GM19452 (cell line): ENCODE measurements around the gene LAMTOR4.

Experiments
- ATAC-seq: cut with Tn5 transposase; IDR thresholded peaks from one replicate; pipeline ENCODE4 v1.9.1; 2021; ENCODE audit not compliant: unreplicated experiment

LAMTOR4 gene

DNA sequence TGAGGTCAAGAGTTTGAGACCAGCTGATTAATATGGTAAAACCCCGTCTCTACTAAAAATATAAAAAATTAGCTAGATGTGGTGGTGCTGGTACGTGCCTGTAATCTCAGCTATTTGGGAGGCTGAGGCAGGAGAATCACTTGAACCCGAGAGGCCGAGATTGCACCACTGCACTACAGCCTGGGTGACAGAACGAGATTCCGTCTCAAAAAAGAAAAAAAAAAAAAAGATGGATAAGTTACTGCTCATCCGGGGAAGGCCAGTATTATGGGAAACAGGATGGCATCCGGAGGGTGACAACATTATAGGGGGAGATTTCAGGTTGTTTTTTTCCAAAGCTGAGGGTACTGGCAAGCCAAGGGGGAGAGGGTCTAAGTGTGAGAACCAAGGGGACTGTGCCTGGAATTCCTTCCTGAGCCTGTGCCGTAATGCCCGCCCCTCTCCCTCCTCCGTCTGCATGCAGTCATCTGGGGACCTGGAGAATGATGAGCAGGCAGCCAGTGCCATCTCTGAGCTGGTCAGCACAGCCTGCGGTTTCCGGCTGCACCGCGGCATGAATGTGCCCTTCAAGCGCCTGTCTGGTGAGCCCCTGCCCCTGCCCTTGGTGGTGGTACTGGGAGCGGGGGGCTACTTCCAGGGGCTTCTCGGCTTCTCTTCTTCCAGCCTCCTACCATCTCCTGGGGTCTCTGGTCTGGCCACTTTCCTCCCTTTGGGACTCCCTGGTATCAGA is 4.4 kb downstream of the LAMTOR4 start:
- no peak for ATAC-seq

DNA sequence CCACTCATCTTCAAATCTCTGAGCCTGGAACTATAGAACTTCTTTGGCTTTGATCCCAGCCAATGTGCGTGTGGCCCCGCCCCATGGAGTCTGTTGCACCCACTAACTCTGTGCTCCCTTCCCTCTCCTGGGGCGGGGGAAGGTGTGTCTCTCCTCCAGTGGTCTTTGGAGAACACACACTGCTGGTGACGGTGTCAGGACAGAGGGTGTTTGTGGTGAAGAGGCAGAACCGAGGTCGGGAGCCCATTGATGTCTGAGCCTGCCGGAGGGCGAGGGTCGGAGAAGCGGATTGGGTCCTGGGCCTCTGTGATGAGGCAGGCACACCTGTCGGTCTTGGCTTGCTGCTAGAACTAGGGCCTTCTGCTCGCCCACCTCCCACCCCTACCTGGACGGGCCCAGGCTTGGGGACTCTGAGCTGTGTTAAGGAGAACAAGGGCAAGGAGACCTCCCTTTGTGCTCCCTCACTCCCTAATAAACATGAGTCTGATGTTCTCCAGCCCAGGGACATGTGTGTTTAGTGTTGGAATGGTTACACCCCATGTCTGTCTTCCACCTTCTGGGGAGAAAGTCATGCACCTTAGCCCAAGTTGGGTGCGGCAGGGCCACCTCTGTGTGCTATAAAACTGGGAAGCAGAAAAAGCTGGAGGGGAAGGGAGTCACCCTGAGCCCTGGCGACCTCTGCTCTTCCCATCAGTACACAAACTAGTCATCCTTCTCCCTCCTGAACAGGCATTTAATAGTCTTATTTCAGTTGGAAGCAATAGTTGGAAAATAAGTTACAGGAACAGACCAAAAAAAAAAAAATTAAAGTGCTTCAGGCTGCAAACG is 5.2 kb downstream of the LAMTOR4 start:
- no peak for ATAC-seq

DNA sequence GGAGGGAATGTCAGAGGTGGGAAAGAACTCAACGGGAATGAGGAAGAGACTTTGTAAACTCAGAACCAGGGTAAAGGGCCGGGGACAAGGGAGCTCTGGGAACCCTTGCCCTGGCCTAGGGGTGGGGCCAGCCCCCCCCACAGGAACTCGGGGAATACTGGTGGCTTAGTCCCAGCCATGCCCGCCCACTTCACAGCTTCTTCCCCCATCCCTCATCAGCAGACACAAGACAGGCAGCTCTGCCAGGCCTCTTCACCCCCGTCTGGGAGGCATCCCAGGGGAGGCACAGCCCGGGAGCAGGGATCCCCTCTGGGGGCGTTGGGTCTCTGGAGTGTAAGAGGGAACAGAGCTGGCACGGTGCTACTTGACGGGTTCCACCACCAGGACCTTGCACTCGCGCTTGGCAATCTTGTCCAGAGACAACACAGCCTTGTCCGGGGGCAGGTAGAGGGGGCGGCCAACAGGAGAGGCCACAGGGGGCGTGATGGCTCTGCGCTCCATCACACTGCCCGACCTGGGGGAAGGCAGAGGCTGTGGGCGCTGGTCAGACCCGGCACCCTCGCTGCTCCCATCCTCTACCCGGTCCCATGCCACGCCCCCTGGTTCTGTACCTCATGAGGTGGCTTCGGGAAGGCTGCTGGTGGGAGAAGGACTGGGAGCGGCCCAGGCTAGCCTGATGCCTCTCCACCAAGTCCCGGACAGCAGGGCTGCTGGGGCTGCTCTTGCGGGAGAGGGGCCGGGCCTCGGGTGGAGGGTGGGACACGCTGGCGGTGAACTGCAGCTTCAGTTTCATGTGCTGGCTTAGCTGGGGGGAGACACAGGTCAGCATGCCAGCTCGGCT is 6.2 kb downstream of the LAMTOR4 start:
- no peak for ATAC-seq

DNA sequence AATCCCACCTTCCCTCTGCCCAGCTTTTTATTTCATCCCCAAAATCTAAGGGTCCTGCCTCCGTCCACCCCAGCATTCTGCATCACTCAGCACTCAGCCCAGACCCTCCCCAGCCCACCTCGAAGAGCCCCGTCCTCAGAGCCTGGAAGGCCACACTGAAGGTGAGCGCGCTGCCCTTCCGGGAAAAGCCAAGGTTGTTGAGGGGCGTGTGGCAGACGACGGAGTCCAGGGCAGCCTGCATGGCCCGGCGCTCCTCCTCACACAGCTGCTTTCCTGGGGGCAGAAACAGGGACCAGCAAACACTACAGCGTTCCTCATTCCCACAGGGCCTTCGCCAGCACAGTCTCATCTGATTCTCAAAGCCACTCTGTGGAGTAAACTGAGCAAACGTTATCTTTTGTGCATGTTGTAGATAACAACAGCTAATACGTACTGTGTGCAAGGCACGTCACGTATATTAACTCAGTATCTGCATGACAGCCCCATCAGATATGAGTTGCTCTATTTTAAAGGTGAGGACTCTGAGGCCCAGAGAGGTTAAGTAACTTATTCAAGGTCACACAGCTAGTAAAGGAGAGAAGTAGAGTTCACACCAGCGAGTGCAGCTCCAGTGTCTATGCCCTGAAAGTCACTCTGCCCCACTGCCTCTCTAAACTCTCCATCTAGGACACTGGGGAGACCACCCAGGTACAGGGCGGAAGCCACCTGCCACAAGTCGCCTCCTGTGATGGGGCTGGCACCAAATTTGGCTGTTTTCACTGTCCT is 7.0 kb downstream of the LAMTOR4 start:
- ATAC-seq = no peak

DNA sequence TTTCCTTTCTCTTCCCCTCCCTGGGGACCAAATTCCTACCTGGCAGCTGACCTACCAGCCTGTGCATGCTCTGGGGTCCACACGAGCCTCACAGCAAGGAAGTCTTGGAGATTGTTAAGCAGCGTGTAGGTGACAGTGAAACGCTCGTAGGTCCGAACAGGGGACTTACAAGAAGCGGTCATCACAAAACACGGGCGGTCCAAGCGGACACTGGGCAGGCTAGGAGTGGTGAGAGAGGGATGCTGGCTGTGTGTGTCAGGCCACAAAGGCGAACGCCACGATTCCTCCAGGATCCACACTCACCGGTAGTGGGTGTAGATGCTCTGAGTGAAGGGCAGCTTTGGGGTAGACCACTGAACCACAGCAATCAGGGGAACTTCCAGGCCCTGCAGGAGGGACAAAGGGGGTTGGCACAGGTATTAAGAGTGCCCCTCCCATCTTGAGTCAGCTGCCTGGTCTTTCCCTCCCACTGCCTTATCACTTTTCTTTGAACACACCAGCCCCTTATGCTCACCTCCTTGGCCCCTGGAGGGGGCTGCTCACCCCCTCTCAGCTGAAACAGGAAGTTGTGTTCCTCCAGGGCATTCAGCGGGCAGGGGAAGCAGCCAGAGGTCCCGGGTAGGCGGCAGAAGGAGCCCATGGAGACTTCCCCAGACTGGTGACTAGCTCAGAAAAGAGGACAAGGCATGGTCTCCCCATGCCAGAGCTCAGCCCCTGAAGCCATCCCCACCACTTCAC is 7.8 kb downstream of the LAMTOR4 start:
- no peak for ATAC-seq

DNA sequence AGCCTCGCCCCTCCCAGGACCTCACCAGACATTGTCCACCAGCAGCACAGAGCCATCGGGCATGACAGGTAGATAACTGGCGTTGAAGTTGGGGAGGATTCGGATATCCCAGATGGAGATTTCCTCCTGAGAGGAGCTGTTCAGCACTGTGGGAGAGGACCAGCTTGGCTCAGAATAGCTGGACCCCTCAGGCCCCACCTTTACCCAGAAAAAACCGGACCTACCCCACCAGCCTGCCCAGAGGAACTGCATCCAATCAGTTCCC is 8.3 kb downstream of the LAMTOR4 start:
- no peak for ATAC-seq

DNA sequence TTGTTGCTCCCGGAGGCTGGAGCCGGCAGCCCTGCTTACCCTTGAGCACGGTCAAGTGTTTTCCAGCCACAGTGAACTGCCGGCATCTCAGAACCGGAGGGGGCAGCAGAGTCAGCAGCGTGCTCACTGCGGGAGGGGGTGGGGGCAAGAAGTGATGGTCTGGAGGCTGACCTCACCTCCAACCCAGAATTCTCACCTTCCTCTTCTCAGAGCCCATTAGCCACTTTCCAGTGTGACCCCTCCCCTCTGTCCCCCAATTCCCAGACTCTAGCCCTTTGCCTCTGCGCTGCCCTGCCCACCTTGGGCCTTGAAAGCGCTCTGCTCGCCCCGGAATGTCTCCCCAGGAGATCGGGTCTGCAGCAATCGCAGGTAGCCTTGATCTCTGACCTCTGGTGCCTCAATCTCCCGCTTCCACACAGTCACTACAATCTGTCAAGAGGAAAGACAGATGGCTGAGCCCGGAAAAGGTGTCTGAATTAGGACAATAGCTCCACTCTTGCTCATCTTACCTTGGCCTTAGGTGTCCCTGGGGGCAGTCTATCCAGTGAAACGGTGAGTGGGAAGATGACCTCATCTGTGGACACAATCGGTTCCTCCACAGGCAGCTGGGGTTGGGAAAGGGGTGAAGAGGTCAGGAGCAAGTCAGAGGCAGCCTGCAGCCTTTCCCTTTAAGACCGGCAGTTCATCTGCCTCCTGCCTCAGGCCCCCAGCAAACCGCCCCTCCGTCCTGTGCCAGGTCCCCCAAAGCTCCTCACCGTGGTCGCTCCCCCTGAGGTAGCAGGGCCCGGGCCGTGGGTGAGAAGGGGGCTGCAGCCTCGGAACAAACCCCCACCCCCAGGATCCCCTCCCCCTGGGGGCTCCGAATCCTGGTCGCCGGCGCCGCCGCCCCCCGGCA is 8.9 kb downstream of the LAMTOR4 start:
- no peak for ATAC-seq

DNA sequence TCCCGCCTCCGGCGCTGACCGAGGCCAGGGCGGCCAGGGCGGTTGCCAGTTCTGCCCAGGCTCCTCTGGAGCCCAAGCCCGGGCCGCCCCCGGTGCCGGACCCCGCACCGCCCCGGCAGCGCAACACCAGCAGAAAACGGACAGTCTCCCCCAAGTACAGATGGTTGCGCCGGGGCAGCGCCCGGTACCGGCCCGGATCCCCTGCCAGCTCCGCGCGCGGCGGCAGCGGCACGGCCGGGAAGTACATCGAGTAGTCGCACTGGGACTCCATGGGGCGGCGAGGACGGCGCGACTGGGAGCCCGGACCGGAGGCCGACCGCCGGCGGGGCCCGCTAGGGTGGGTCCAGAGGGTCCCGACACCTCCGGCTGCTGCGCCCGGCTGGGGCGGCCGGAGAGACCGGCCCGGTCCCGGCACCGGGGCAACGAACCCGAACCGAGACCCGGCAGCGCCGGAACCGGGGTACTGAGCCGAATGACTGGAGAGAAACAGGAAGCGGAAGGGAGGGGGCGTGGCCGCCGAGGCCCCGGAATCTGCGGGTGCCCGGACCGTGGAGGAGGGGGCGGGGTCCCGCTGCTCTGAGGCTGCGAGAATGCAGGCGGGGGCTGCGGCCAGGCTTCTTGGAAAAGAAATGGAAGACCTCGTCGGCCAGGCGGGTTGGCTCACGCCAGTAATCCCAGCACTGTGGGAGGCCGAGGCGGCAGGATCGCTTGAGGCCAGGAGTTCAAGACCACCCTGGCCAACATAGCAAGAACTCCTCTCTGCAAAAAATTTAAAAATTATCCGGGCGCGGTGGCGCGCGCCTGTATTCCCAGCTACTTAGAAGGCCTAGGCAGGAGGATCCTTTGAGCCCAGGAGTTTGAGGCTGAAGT is 9.7 kb downstream of the LAMTOR4 start, which contains the start of gene TRAPPC14:
TRAPPC14 (minus strand) TSS at position 495 of the 870 bp plus-strand sequence; CDS start at position 271, 224 bp downstream.
- ATAC-seq = peak; percentile 82

DNA sequence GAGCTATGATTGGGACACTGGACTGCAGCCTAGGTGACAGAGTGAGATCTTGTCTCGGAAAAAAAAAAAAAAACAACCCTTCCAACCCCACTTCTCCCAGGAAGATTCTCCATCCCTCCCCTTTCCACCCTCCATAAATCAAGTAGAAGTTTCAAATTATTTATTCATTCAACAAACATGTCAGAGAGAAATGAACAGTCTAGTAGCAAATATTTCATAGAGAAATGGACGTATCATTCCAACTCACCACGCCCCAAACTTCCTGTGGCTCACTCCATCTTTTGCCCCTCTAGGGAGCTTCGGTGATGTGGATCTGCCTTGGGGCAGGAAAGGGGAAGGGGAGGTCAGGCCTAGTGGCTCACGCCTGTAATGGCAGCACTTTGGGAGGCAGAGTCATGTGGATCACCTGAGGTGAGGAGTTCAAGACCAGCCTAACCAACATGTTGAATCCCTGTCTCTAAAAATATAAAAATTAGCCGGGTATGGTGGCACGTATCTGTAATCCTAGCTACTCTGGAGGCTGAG is 10.4 kb downstream of the LAMTOR4 start:
- no peak for ATAC-seq

DNA sequence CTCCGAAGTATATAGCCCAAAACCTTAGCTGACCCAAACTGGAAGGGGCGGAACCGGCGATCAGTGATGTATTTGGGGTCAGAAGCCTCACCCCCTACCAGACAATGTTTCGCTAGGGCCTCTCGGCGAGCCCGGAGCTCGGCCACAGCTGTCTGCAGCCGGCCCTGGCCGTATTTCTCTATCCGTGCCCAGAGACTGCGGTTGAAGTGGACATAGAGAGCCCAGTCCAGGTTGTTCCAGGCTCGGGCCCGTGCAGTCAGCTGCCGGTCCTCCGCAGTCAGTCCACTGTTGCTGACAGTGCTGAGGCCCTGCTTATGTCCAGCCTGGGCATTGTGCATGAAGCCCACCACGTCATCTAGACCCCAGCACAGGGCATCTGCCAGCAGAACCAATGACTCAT is 11.3 kb downstream of the LAMTOR4 start:
- ATAC-seq = no peak

DNA sequence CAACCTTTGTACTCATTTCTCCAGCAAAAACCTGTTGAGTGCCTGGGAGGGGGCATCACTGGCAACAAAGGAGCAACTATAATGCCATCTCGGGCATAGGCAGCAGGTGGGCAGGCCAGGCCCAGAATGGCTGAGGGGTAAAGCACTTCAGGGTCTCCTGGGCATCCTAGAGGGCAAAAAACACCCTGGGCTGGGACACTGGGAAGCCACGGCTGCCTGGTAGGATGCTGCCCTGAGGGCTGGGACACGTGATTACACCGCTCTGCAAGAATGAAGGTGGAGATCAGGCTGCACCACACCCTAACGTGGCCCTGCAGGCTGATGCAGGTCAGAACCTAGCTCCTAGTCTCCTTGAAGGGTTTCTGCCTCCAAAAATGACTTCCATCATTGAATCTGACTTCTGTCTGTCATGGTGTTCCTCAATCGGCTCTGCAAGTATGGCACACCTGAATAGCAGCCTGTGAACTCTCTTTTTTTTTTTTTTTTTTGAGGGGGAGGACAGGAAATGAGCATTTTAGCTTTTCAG is 14.4 kb downstream of the LAMTOR4 start:
- ATAC-seq = no peak

DNA sequence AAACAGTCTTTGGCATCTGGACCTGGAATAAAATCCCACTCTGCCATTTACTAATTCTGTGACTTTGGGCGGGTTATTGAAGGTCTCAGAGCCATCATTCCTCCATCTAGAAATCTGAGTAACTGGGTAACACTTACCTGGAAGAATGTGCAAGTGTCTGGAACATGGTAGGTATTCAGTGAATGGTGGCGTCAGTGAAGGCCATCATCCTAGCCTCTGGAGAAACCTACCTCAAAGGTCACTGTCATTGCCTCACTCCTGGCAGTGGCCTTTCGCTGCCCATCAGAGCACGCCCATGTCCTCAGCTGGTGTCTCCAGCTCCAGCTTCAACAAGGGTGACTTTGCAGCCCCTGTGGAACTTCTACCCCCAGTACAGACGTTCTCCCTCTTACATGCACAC is 15.2 kb downstream of the LAMTOR4 start:
- no peak for ATAC-seq

DNA sequence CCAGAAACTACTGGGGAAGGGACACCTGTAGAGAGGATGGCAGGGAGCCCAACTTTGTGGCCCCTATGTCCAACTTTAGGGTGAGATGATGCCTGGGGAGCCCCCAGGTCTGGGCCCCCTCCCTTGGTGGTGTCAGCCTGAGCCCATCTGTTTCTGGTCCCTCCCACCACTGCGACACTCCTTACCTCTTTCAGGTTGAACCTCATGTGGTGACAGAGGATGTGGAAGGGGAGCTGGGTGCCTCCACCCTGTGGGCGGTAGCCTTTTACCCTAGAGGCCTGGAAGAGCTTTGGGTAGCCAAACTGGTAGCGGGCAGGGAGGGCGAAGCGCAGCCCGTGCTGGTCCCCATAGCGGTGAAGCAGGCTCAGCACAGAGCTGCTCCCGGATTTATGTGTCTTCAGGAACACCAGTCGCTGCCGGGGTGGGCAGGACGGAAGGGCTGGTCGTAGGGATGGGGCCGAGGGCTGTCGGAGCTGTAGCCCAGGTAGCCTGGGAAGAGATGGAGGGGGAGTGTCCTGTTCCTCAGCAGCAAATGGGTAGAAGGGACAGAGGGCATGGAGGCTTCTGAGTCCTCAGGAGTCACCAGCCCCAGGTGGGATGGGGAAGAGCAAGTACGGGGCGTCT is 17.7 kb downstream of the LAMTOR4 start:
- no peak for ATAC-seq

DNA sequence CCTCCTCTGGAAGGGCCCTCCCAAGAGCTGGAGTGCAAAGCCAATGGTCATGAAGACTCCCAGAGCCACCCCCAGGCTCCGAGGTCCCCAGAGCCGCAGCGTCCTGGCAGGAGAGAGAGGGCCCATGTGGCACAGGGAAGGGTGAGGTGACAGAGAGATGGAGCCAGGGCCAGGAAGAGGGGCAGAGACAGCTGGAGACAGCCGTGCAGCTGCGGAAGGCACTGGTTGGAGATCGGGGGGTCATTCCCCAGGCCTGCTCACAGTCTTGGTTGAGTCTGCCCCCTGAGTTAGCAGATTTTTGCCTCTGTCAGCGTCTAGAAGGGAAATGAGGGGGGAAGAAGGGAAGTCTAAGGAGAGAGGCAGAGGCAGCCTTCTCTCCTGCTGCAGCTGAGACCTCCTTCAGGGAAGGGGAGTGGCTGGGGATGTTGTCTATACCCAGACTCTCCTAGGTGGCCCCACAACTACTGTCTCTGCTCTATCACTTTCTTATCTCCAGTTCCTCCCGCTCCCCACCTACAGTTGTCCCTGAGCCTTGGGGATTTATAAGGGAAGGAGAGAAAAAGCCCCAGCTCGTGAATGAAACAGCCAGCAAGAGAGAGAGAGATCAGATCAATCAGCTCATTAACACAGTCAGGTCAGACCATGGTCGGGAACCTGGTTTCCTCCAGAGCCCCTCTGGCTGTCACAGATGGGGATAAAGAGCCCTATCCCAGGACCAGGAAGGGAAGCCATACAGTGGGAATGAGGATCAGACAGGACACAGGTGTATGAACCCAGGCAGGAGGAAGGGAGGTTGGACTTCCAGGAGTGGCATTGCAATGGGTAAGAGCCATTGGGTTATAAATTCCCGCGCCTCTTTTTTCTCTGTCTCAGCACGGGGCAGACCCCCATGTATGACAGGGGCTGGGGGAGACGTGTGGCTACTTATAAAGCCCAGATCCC is 18.5 kb downstream of the LAMTOR4 start:
- no peak for ATAC-seq

DNA sequence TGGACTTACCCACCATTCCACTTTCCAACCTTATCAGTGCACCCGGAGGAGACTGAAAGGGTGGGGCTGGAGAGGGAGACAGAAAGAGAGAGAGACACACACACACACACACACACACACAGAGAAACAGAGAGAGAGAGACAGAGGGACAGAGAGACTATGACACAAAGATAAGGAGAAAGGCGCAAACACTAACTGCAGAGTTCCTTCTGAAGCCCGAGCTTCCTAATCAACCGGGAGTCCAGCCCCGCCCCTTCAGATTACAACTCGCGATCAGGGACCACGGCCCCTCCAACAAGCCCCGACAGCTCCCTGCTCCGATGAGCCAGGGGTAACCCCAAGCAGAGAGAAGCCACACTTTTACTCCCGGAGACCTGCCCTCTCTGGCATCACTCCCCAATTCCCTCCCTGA is 19.2 kb downstream of the LAMTOR4 start:
- no peak for ATAC-seq

DNA sequence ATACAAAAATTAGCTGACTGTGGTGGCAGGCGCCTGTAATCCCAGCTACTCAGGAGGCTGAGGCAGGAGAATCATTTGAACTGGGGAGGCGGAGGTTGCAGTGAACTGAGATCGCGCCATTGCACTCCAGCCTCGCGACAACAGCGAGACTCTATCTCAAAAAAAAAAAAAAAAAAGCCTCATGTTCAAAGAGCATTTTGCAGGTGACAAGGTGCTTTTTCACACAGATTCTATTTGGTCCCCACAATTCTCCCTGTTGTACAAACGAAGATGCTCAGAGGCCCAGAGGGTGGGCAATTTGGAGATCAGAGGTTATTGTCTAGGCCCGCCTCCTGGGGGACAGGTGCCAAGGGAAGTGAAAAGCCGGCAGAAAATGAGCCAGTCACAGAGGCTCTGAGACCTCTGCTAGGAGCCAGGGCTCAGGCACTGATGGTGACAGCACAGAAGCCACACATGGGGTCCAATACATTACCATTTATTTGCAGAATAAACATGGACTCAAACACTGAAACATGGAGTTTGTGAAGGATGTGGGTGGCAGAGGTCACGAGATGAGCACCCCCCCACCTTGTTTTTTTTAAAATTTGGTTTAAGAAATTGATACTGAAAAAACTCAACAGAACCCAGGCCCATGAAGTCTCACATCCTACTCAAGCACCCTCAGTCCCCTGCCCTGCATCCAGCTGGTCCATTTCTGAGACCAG is 20.6 kb downstream of the LAMTOR4 start:
- ATAC-seq = no peak
